WTC11 (cell line): ENCODE results near the gene STK33. TPM values are rescaled to one million over a fixed set of nuclear protein-coding genes. Genes with fewer than 3 reads are reported as not detected.
A peak's percentile ranks its signal among the peaks of the same experiment; 100 is the strongest.

Experiments
- ATAC-seq: fragments of 200-7000 bp; cut with Tn5 transposase; 2 replicates; pipeline ENCODE4 v1.10.0; 2021; ENCODE audit warnings: mild to moderate bottlenecking, moderate library complexity
- CTCF ChIA-PET: fragments of 300-600 bp; sonication (Branson Sonifier 250); formaldehyde crosslinking; loops from one replicate; lab custom pipeline; 2021; ENCODE audit warnings: antibody characterized with exemption; lab: Charles Lee
- POLR2A ChIA-PET: fragments of 350-600 bp; sonication (Branson Sonifier 250); formaldehyde crosslinking; loops from one replicate; lab custom pipeline; 2021; ENCODE audit warnings: antibody characterized with exemption; lab: Charles Lee
- DNase-seq: peaks from one replicate; pipeline ENCODE4 v3.0.0; 2021; ENCODE audit warnings: low spot score
- H3K27ac Mint-ChIP-seq: 2 replicates; pipeline ENCODE4 v1.8.0; 2021; ENCODE audit warnings: mixed read lengths
- H3K27me3 Mint-ChIP-seq: 2 replicates; pipeline ENCODE4 v1.8.0; 2021; ENCODE audit warnings: low read depth, mild to moderate bottlenecking, moderate library complexity, mixed read lengths
- H3K36me3 Mint-ChIP-seq: 2 replicates; pipeline ENCODE4 v1.8.0; 2021; ENCODE audit warnings: mixed read lengths
- H3K4me1 Mint-ChIP-seq: 2 replicates; pipeline ENCODE4 v1.8.0; 2022; ENCODE audit warnings: mixed read lengths
- H3K4me3 Mint-ChIP-seq: 2 replicates; pipeline ENCODE4 v1.8.0; 2021; ENCODE audit warnings: mild to moderate bottlenecking, moderate library complexity, mixed read lengths
- H3K9me3 Mint-ChIP-seq: 2 replicates; pipeline ENCODE4 v1.8.0; 2021; ENCODE audit warnings: mixed read lengths
- CBFB ChIP-seq: sonication (generic); formaldehyde crosslinking; IDR thresholded peaks from 2 replicates; pipeline ENCODE4 v1.8.1; 2022; ENCODE audit warnings: mild to moderate bottlenecking, low read depth, missing genetic modification reagents
- EMX1 ChIP-seq: fragments of 250-450 bp; sonication (Bioruptor Pico); IDR thresholded peaks from 2 replicates; pipeline ENCODE4 v1.8.0; 2021; ENCODE audit warnings: mild to moderate bottlenecking
- GABPB1 ChIP-seq: sonication (generic); formaldehyde crosslinking; IDR thresholded peaks from 2 replicates; pipeline ENCODE4 v1.8.1; 2023; ENCODE audit warnings: mild to moderate bottlenecking, missing genetic modification reagents
- JAZF1 ChIP-seq: fragments of 250-450 bp; sonication (Bioruptor Pico); IDR thresholded peaks from 2 replicates; pipeline ENCODE4 v1.9.0; 2021; ENCODE audit warnings: moderate library complexity, mild to moderate bottlenecking, inconsistent platforms
- SP1 ChIP-seq: sonication (generic); formaldehyde crosslinking; conservative IDR thresholded peaks from 2 replicates; pipeline ENCODE4 v1.8.1; 2022; ENCODE audit warnings: missing genetic modification reagents
- TEAD1 ChIP-seq: sonication (generic); formaldehyde crosslinking; IDR thresholded peaks from 2 replicates; pipeline ENCODE4 v1.8.0; 2022; ENCODE audit warnings: mild to moderate bottlenecking, missing genetic modification reagents
- TEAD4 ChIP-seq: sonication (generic); formaldehyde crosslinking; IDR thresholded peaks from 2 replicates; pipeline ENCODE4 v1.8.0; 2022; ENCODE audit warnings: mild to moderate bottlenecking, missing genetic modification reagents
- ZNF219 ChIP-seq: sonication (generic); formaldehyde crosslinking; IDR thresholded peaks from 2 replicates; pipeline ENCODE4 v1.8.0; 2023; ENCODE audit warnings: missing genetic modification reagents, mild to moderate bottlenecking, borderline replicate concordance
- ZNF232 ChIP-seq: sonication (generic); formaldehyde crosslinking; IDR thresholded peaks from 2 replicates; pipeline ENCODE4 v1.8.0; 2022; ENCODE audit warnings: mild to moderate bottlenecking, missing genetic modification reagents
- ZNF263 ChIP-seq: sonication (generic); formaldehyde crosslinking; IDR thresholded peaks from 2 replicates; pipeline ENCODE4 v1.8.1; 2022; ENCODE audit warnings: low read depth, mild to moderate bottlenecking, moderate library complexity, missing genetic modification reagents
- ZNF317 ChIP-seq: sonication (generic); formaldehyde crosslinking; IDR thresholded peaks from 2 replicates; pipeline ENCODE4 v1.8.1; 2023; ENCODE audit warnings: low read depth, mild to moderate bottlenecking, moderate library complexity, missing genetic modification reagents, borderline replicate concordance
- ZNF416 ChIP-seq: fragments of 250-450 bp; sonication (Bioruptor Pico); IDR thresholded peaks from 2 replicates; pipeline ENCODE4 v1.9.0; 2021; ENCODE audit warnings: mild to moderate bottlenecking, inconsistent platforms
- total RNA-seq: library from RNA; stranded (reverse); gene quantifications from 3 replicates; pipeline ENCODE4 v1.2.3, GENCODE V29; 2021
- TF ChIP-seq, protein P1 (sequence below): sonication (generic); formaldehyde crosslinking; IDR thresholded peaks from 2 replicates; pipeline ENCODE4 v1.8.1; 2023; ENCODE audit warnings: mild to moderate bottlenecking, missing genetic modification reagents, borderline replicate concordance
- TF ChIP-seq, protein P2 (sequence below): sonication (generic); formaldehyde crosslinking; IDR thresholded peaks from 2 replicates; pipeline ENCODE4 v1.8.0; 2023; ENCODE audit warnings: mild to moderate bottlenecking, missing genetic modification reagents
- TF ChIP-seq, protein P3 (sequence below): sonication (generic); formaldehyde crosslinking; IDR thresholded peaks from 2 replicates; pipeline ENCODE4 v1.8.1; 2023; ENCODE audit warnings: mild to moderate bottlenecking, missing genetic modification reagents, moderate library complexity
- TF ChIP-seq, protein P4 (sequence below): sonication (generic); formaldehyde crosslinking; IDR thresholded peaks from 2 replicates; pipeline ENCODE4 v1.8.1; 2023; ENCODE audit warnings: mild to moderate bottlenecking, missing genetic modification reagents, moderate library complexity
- TF ChIP-seq, protein P5 (sequence below): fragments of 200-600 bp; IDR thresholded peaks from 2 replicates; pipeline ENCODE4 v1.8.0; 2022; ENCODE audit warnings: antibody characterized with exemption
- TF ChIP-seq, protein P6 (sequence below): sonication (generic); formaldehyde crosslinking; IDR thresholded peaks from 2 replicates; pipeline ENCODE4 v1.8.0; 2022; ENCODE audit warnings: missing genetic modification reagents
- TF ChIP-seq, protein P7 (sequence below): sonication (generic); formaldehyde crosslinking; IDR thresholded peaks from 2 replicates; pipeline ENCODE4 v1.8.1; 2022; ENCODE audit warnings: mild to moderate bottlenecking, moderate library complexity, missing genetic modification reagents

Gene STK33
- total RNA-seq, 1 experiment from 2014 or later, result 13.3 TPM

DNA sequence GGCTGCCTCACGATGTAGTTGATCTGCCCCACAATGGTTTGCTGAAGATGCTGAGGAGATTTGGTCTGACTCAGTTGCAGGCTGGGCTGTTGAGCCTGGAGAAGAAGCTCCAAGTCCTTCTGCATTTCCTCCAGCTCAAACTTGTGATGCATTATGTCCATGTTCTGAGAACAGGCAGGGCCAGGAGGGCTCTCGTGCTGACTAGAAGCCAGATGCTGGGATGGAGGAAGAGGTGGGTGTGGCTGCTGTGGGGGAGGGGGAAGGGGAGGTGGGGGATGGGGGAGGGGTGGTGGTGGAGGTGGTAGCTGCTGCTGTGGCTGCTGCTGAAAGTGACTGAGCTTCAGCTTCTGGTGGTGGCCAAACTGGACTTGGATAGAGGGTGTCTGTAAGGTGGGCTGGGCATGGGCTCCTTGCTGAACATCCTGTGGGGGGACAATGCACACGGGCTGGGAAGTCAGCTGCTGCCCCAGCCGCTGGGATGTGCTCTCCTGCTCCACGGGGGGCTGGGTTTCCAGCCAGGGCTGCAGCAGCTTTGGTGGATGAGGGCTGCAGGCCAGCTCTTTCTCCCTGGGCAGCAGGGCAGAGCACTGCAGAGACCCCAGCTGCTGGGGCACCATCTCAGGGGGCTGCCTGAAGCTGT is 46.4 kb upstream of the STK33 start:
- Mint-ChIP-seq H3K9me3 (peaks cover 13% of the 10 kb centered on the region), H3K27ac (no peak overlapping the region), H3K4me3 (no peak overlapping the region), H3K36me3 (peaks cover 18% of the 10 kb centered on the region; the same call in 1 of the 2 replicates), H3K4me1 (peaks cover 28% of the 10 kb centered on the region), H3K27me3 (no peaks in the 10 kb centered on the region; the same call in 1 of the 2 replicates)
- DNase-seq, result peak; percentile 45
- TF ChIP-seq ZNF317 (CRISPR knock-in tag) (no peak), EMX1 (no peak), GABPB1 (no peak), ZNF219 (no peak), CBFB (no peak), ZNF232 (CRISPR knock-in tag) (no peak)
- TF ChIP-seq, protein P1, sequence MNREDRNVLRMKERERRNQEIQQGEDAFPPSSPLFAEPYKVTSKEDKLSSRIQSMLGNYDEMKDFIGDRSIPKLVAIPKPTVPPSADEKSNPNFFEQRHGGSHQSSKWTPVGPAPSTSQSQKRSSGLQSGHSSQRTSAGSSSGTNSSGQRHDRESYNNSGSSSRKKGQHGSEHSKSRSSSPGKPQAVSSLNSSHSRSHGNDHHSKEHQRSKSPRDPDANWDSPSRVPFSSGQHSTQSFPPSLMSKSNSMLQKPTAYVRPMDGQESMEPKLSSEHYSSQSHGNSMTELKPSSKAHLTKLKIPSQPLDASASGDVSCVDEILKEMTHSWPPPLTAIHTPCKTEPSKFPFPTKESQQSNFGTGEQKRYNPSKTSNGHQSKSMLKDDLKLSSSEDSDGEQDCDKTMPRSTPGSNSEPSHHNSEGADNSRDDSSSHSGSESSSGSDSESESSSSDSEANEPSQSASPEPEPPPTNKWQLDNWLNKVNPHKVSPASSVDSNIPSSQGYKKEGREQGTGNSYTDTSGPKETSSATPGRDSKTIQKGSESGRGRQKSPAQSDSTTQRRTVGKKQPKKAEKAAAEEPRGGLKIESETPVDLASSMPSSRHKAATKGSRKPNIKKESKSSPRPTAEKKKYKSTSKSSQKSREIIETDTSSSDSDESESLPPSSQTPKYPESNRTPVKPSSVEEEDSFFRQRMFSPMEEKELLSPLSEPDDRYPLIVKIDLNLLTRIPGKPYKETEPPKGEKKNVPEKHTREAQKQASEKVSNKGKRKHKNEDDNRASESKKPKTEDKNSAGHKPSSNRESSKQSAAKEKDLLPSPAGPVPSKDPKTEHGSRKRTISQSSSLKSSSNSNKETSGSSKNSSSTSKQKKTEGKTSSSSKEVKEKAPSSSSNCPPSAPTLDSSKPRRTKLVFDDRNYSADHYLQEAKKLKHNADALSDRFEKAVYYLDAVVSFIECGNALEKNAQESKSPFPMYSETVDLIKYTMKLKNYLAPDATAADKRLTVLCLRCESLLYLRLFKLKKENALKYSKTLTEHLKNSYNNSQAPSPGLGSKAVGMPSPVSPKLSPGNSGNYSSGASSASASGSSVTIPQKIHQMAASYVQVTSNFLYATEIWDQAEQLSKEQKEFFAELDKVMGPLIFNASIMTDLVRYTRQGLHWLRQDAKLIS (CRISPR knock-in tag), result no peak
- TF ChIP-seq, protein P2, sequence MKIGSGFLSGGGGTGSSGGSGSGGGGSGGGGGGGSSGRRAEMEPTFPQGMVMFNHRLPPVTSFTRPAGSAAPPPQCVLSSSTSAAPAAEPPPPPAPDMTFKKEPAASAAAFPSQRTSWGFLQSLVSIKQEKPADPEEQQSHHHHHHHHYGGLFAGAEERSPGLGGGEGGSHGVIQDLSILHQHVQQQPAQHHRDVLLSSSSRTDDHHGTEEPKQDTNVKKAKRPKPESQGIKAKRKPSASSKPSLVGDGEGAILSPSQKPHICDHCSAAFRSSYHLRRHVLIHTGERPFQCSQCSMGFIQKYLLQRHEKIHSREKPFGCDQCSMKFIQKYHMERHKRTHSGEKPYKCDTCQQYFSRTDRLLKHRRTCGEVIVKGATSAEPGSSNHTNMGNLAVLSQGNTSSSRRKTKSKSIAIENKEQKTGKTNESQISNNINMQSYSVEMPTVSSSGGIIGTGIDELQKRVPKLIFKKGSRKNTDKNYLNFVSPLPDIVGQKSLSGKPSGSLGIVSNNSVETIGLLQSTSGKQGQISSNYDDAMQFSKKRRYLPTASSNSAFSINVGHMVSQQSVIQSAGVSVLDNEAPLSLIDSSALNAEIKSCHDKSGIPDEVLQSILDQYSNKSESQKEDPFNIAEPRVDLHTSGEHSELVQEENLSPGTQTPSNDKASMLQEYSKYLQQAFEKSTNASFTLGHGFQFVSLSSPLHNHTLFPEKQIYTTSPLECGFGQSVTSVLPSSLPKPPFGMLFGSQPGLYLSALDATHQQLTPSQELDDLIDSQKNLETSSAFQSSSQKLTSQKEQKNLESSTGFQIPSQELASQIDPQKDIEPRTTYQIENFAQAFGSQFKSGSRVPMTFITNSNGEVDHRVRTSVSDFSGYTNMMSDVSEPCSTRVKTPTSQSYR (CRISPR knock-in tag), result 0 out of 2 replicates have a peak, but pooled peaks have one; percentile 20
- ChIA-PET POLR2A (interaction anchor here (1.0 kb wide), 1 partner anchor 48 kb away, joined by 3 read pairs; no protein-coding TSS in a partner anchor), CTCF (interaction anchor here (0.7 to 1.3 kb wide), 3 partner anchors 10 to 319 kb away, joined by 3 to 4 read pairs (median 3); partner anchors contain the start of genes RPL27A and TRIM66)
- ATAC-seq, result peak; percentile 75

DNA sequence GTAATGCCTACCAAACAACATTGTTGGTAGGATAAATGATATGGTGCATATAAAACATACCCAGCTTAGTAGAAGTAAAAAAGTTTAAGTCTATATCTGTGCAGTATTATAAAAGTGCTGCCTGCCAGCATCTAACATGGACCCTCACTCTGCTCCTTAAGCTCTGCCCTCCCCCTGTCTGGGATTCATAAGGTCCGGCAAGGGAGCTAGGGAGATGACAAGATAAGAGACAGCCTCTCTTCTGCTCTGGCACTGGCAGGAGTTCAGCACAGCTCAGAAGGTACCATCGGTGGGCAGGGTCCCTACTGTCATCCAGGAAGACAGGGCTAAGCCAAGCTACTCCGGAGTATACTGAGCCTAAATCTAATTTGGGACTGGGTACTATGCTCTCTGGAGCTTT is 45.6 kb upstream of the STK33 start:
- CTCF ChIA-PET, result interaction anchor here (1.3 kb wide), 1 partner anchor 43 kb away, joined by 3 read pairs; the partner anchor contains the start of genes RPL27A and TRIM66
- POLR2A ChIA-PET, result no interaction called here
- H3K27me3 Mint-ChIP-seq, result no peaks in the 10 kb centered on the region; the same call in 1 of the 2 replicates
- ATAC-seq, result no peak
- peaks cover 18% of the 10 kb centered on the region; the same call in 1 of the 2 replicates for H3K36me3 Mint-ChIP-seq
- H3K4me3 Mint-ChIP-seq, result no peak overlapping the region
- peaks cover 13% of the 10 kb centered on the region for H3K9me3 Mint-ChIP-seq
- no peak overlapping the region for H3K27ac Mint-ChIP-seq
- H3K4me1 Mint-ChIP-seq, result peaks cover 28% of the 10 kb centered on the region
- DNase-seq, result no peak
- TF ChIP-seq ZNF416 (no peak), TEAD1 (no peak), TEAD4 (CRISPR knock-in tag) (no peak), ZNF219 (no peak), JAZF1 (CRISPR knock-in tag) (no peak), CBFB (no peak), SP1 (CRISPR knock-in tag) (no peak), ZNF317 (CRISPR knock-in tag) (no peak), ZNF263 (CRISPR knock-in tag) (no peak)
- TF ChIP-seq, protein P3, sequence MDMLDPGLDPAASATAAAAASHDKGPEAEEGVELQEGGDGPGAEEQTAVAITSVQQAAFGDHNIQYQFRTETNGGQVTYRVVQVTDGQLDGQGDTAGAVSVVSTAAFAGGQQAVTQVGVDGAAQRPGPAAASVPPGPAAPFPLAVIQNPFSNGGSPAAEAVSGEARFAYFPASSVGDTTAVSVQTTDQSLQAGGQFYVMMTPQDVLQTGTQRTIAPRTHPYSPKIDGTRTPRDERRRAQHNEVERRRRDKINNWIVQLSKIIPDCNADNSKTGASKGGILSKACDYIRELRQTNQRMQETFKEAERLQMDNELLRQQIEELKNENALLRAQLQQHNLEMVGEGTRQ, result no peak
- TF ChIP-seq, protein P4, sequence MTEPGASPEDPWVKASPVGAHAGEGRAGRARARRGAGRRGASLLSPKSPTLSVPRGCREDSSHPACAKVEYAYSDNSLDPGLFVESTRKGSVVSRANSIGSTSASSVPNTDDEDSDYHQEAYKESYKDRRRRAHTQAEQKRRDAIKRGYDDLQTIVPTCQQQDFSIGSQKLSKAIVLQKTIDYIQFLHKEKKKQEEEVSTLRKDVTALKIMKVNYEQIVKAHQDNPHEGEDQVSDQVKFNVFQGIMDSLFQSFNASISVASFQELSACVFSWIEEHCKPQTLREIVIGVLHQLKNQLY, result no peak
- TF ChIP-seq, protein P5, sequence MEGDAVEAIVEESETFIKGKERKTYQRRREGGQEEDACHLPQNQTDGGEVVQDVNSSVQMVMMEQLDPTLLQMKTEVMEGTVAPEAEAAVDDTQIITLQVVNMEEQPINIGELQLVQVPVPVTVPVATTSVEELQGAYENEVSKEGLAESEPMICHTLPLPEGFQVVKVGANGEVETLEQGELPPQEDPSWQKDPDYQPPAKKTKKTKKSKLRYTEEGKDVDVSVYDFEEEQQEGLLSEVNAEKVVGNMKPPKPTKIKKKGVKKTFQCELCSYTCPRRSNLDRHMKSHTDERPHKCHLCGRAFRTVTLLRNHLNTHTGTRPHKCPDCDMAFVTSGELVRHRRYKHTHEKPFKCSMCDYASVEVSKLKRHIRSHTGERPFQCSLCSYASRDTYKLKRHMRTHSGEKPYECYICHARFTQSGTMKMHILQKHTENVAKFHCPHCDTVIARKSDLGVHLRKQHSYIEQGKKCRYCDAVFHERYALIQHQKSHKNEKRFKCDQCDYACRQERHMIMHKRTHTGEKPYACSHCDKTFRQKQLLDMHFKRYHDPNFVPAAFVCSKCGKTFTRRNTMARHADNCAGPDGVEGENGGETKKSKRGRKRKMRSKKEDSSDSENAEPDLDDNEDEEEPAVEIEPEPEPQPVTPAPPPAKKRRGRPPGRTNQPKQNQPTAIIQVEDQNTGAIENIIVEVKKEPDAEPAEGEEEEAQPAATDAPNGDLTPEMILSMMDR, result no peak
- TF ChIP-seq, protein P6, sequence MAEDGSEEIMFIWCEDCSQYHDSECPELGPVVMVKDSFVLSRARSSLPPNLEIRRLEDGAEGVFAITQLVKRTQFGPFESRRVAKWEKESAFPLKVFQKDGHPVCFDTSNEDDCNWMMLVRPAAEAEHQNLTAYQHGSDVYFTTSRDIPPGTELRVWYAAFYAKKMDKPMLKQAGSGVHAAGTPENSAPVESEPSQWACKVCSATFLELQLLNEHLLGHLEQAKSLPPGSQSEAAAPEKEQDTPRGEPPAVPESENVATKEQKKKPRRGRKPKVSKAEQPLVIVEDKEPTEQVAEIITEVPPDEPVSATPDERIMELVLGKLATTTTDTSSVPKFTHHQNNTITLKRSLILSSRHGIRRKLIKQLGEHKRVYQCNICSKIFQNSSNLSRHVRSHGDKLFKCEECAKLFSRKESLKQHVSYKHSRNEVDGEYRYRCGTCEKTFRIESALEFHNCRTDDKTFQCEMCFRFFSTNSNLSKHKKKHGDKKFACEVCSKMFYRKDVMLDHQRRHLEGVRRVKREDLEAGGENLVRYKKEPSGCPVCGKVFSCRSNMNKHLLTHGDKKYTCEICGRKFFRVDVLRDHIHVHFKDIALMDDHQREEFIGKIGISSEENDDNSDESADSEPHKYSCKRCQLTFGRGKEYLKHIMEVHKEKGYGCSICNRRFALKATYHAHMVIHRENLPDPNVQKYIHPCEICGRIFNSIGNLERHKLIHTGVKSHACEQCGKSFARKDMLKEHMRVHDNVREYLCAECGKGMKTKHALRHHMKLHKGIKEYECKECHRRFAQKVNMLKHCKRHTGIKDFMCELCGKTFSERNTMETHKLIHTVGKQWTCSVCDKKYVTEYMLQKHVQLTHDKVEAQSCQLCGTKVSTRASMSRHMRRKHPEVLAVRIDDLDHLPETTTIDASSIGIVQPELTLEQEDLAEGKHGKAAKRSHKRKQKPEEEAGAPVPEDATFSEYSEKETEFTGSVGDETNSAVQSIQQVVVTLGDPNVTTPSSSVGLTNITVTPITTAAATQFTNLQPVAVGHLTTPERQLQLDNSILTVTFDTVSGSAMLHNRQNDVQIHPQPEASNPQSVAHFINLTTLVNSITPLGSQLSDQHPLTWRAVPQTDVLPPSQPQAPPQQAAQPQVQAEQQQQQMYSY (CRISPR knock-in tag), result no peak
- TF ChIP-seq, protein P7, sequence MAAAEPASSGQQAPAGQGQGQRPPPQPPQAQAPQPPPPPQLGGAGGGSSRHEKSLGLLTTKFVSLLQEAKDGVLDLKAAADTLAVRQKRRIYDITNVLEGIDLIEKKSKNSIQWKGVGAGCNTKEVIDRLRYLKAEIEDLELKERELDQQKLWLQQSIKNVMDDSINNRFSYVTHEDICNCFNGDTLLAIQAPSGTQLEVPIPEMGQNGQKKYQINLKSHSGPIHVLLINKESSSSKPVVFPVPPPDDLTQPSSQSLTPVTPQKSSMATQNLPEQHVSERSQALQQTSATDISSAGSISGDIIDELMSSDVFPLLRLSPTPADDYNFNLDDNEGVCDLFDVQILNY, result no peak
